ENCODE data around the gene SLFN5.
"Not testable (repeated sequence)": the region's sequence is repeated elsewhere in the genome, so short reads cannot be mapped to it uniquely, and the experiment has no call there.

The SLFN5 gene

GRCh38 chr17:35229638-35230037, 13.2 kb upstream of the SLFN5 start:
- H3K4me3 Mint-ChIP-seq: no peak overlapping the region
- H3K27me3 Mint-ChIP-seq: peaks cover 34 to 49% of the 10 kb centered on the region in 2 donors
- H3K4me1 Mint-ChIP-seq: no peaks in the 10 kb centered on the region
- H3K9me3 Mint-ChIP-seq: peaks cover 0 to 8% of the 10 kb centered on the region in 2 donors
- no peaks in the 10 kb centered on the region for H3K36me3 Mint-ChIP-seq
- no peak overlapping the region for H3K27ac Mint-ChIP-seq
- no peak for ATAC-seq (replicated peaks)
- no peak for DNase-seq

- ATAC-seq (replicated peaks); H3K4me1 Mint-ChIP-seq: not testable (repeated sequence)
- peaks cover 37 to 43% of the 10 kb centered on the region in 2 donors for H3K27me3 Mint-ChIP-seq
Measured at GRCh38 chr17:35234315-35234714, 8.6 kb upstream of the SLFN5 start.

GRCh38 chr17:35235289-35235688, 7.6 kb upstream of the SLFN5 start:
- Mint-ChIP-seq H3K4me3 (no peak overlapping the region), H3K36me3 (no peaks in the 10 kb centered on the region), H3K27me3 (peaks cover 30 to 34% of the 10 kb centered on the region in 2 donors), H3K9me3 (peaks cover 0 to 7% of the 10 kb centered on the region in 2 donors), H3K4me1 (peaks cover 4 to 12% of the 10 kb centered on the region in 2 donors), H3K27ac (no peak overlapping the region)
- no peak for DNase-seq
- ATAC-seq (replicated peaks): no peak

More at GRCh38 chr17:35234315-35234714, 8.6 kb upstream of the SLFN5 start:
- DNase-seq, H3K27ac Mint-ChIP-seq, H3K9me3 Mint-ChIP-seq, H3K36me3 Mint-ChIP-seq, H3K4me3 Mint-ChIP-seq: not testable (repeated sequence)

DNA sequence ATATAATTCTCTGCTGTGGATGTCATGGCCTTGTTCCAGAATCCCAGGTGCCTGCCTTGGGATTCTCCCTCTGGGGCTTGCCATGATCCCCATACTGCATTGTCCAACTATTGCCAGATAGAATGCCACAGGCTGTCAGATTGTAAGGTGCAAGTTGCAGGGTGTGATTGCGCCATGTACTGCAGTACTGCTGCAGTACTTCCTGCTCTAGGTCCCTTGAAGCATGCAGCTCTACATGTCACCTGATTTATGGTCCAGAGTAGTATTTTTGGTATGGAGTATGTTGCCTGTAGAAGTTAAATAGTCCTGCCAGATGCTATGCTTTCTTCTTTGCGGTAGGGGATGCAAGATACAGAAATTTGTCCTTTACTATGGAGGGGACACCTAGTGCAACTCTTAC, 7.0 kb upstream of the SLFN5 start:
- Mint-ChIP-seq H3K27ac (no peak overlapping the region), H3K9me3 (peaks cover 0 to 4% of the 10 kb centered on the region in 2 donors), H3K4me1 (peaks cover 4 to 17% of the 10 kb centered on the region in 2 donors), H3K4me3 (no peak overlapping the region), H3K36me3 (no peaks in the 10 kb centered on the region), H3K27me3 (peaks cover 24 to 28% of the 10 kb centered on the region in 2 donors)
- no peak for DNase-seq
- ATAC-seq (replicated peaks): no peak

DNA sequence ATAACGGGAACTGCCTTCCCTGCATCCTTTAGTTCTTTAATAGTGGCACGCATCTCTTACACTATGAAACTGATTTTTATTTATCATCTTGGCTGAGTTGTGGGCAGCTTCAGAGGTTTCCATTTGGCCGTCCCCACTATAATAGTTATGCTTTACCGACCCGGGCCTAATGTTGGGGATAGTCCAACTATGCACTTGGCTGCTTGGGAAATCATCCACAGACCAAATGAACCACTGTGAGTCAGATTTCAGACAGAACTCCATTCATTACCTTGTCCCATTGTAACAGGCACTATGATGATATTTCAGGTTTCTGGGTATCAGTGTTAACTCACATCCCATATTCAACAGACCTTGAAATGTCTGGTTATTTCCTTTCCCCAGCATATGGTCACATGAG, 6.1 kb upstream of the SLFN5 start:
- peaks cover 19% of the 10 kb centered on the region in 2 donors for H3K27me3 Mint-ChIP-seq
- no peak overlapping the region for H3K4me3 Mint-ChIP-seq
- H3K27ac Mint-ChIP-seq: no peak overlapping the region
- peaks cover 0 to 3% of the 10 kb centered on the region in 2 donors for H3K9me3 Mint-ChIP-seq
- H3K4me1 Mint-ChIP-seq: peaks cover 7 to 21% of the 10 kb centered on the region in 2 donors
- no peaks in the 10 kb centered on the region for H3K36me3 Mint-ChIP-seq
- ATAC-seq (replicated peaks) (no peak), DNase-seq (no peak)

- H3K36me3 Mint-ChIP-seq: no peaks in the 10 kb centered on the region
- peaks cover 0 to 3% of the 10 kb centered on the region in 2 donors for H3K9me3 Mint-ChIP-seq
- H3K27ac Mint-ChIP-seq: no peak overlapping the region
- no peak for DNase-seq
- no peak overlapping the region for H3K4me3 Mint-ChIP-seq
- H3K27me3 Mint-ChIP-seq: peaks cover 17 to 18% of the 10 kb centered on the region in 2 donors
- ATAC-seq (replicated peaks): no peak
- H3K4me1 Mint-ChIP-seq: peaks cover 10 to 29% of the 10 kb centered on the region in 2 donors
Measured at GRCh38 chr17:35238821-35239220, 4.1 kb upstream of the SLFN5 start.

DNA sequence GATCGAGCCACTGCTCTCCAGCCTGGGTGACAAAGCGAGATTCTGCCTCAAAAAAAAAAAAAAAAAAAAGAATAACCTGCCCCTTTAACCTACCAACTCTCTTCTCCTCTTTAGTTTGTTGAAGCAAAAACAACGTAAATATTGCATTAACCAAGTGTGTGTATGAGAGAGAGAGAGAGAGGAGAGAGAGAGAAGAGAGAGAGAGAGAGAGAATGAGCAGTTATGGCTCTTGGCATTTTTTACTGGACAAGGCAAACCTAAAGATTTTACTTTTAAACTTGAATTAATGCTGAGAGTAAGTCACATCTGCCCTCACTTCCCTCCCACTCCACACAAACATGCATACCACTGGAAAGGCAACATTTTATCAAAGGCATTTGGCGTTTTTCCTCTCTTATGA, 3.0 kb upstream of the SLFN5 start:
- H3K4me1 Mint-ChIP-seq: peaks cover 20 to 39% of the 10 kb centered on the region in 2 donors
- H3K27me3 Mint-ChIP-seq: peaks cover 11 to 12% of the 10 kb centered on the region in 2 donors
- H3K27ac Mint-ChIP-seq: no peak overlapping the region
- H3K9me3 Mint-ChIP-seq: no peaks in the 10 kb centered on the region
- H3K4me3 Mint-ChIP-seq: no peak overlapping the region
- DNase-seq: no peak
- ATAC-seq (replicated peaks): no peak
- no peaks in the 10 kb centered on the region for H3K36me3 Mint-ChIP-seq

DNA sequence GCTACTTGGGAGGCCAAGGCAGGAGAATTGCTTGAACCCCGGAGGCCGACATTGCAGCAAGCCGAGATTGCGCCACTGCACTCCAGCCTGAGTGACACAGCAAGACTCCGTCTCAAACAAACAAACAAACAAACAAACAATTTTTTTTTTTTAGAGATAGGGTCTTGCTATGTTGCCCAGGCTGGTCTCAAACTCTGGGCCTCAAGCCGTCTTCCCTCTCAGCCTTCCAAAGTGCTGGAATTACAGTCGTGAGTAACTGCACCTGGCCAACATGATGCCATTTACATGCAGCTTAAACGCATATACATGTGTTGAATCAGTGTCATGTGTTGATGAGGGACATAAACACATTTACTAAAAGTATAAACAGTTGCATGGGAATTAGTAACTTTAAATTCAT, 2.0 kb upstream of the SLFN5 start:
- Mint-ChIP-seq H3K4me1 (peaks cover 25 to 45% of the 10 kb centered on the region in 2 donors), H3K27me3 (peaks cover under 1 to 6% of the 10 kb centered on the region in 2 donors), H3K27ac (no peak overlapping the region), H3K9me3 (no peaks in the 10 kb centered on the region), H3K4me3 (peak overlapping the region in 1 of 2 donors; percentile 36), H3K36me3 (no peaks in the 10 kb centered on the region)
- ATAC-seq (replicated peaks): no peak
- DNase-seq: no peak

DNA sequence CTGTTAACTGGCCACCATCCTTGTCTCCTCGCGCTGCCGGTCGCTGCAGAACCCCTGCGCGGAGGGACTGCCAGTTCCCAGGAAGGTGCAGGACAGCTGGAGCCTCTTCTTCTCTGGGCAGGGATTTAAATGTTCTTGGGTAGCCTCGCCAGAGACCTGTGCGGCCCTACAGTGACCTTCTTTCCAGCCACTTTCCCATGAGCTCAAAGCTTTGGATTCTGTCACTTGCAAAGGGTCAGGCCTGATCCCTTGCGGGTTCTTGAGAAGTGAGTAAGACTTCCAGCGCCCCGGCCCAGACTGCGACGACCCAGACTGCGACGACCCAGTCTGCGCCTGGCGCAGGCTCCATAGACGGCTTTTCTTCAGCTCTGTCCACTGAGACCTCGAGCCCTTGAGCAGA, 1.4 kb upstream of the SLFN5 start:
- H3K4me3 Mint-ChIP-seq: peak overlapping the region; percentile 95 to 100
- H3K27ac Mint-ChIP-seq: no peak overlapping the region
- H3K9me3 Mint-ChIP-seq: no peaks in the 10 kb centered on the region
- no peaks in the 10 kb centered on the region for H3K36me3 Mint-ChIP-seq
- peaks cover 0 to 4% of the 10 kb centered on the region in 2 donors for H3K27me3 Mint-ChIP-seq
- no peak for ATAC-seq (replicated peaks)
- no peak for DNase-seq
- peaks cover 25 to 45% of the 10 kb centered on the region in 2 donors for H3K4me1 Mint-ChIP-seq

GRCh38 chr17:35242158-35242804, 591 bp upstream of the SLFN5 start:
- Mint-ChIP-seq H3K9me3 (no peaks in the 10 kb centered on the region), H3K27ac (peak overlapping the region; percentile 73), H3K4me3 (peak overlapping the region; percentile 95 to 100), H3K36me3 (peaks cover 0 to 4% of the 10 kb centered on the region in 2 donors), H3K27me3 (peaks cover 0 to 3% of the 10 kb centered on the region in 2 donors), H3K4me1 (peaks cover 23 to 48% of the 10 kb centered on the region in 2 donors)
- DNase-seq (peak; percentile 54), ATAC-seq (replicated peaks) (peak; percentile 55 to 68)

DNA sequence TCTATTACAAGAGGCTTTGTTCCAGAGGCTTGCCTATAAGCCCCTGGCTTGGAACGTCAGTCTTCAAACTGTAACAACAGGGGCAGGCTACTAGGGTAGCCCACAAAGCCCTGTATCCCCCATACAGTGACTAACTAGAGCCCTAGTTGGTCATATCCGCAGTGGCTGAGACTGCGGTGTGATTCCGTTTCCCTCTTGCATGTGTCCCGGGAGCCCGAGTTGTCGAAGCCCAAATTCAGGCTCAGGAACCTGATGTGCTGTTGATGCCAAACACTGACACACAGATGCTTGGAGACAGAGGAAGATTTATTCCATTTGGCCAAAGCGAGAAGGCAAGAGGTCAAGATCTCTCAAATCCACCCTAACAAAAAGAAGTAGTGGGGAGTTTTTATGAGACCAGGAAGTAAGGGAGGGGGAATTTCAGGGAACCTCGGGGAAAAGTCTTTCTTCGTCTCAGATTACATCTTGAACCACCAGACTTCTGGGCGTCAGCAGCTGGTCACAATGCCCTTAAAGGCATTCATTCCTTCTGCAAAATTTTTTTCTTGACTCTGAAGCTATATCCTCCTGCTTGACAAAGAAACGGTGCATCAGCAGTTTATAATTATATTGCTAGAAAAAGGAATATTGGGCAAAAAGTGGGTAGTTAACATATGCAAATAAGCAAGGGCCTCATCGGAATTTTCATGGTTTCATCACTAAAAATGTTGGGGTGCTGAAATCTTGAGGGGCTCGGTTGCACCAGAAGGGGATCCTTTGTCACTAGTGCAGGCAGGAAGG, 879 bp downstream of the SLFN5 start:
- Mint-ChIP-seq H3K27me3 (peaks cover 0 to 10% of the 10 kb centered on the region in 2 donors), H3K27ac (peak overlapping the region; percentile 73), H3K36me3 (peaks cover 7 to 14% of the 10 kb centered on the region in 2 donors), H3K4me1 (peaks cover 22 to 47% of the 10 kb centered on the region in 2 donors), H3K9me3 (no peaks in the 10 kb centered on the region), H3K4me3 (peak overlapping the region; percentile 95 to 100)
- ATAC-seq (replicated peaks): peak; percentile 38 to 55
- peak; percentile 11 for DNase-seq

DNA sequence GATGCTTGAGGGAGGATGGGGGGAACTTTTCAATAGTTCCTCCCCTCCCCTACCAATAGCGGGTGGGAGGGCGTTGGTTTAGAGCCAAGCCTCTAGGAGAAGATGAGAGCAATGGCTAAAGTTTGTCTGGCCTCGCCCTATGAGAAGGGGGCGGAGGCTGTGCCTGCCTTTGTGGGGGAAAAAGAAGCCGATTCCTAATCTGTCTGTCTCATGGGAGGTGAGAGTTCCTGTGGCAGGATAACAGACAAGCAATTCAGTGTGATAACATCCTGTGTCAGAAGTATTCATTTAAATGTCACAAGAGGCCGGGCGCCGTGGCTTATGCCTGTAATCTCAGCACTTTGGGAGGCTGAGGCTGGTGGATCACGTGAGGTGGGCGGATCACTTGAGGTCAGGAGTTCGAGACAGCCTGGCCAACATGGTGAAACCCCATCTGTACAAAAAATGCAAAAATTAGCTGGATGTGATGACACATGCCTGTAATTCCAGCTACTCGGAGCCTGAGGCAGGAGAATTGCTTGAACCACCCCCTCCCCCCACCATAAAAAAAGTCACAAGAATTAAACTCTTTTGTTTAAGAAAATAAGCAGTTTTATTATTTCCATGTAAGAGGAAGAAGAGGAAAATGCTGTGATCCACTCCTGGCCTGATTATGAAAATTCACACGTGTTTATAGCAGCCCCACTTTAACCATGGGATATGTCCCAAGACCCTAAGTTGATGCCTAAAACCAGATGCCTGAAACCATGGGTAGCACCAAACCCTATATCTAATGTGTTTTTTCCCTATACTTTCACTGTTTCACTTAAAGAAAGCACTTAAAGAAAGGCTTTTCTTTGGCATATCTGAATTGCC, 1.7 kb downstream of the SLFN5 start:
- peaks cover 22 to 47% of the 10 kb centered on the region in 2 donors for H3K4me1 Mint-ChIP-seq
- H3K9me3 Mint-ChIP-seq: no peaks in the 10 kb centered on the region
- H3K27me3 Mint-ChIP-seq: peaks cover 0 to 10% of the 10 kb centered on the region in 2 donors
- H3K27ac Mint-ChIP-seq: peak overlapping the region; percentile 82
- peaks cover 7 to 14% of the 10 kb centered on the region in 2 donors for H3K36me3 Mint-ChIP-seq
- DNase-seq (peak; percentile 74), ATAC-seq (replicated peaks) (peak; percentile 66 to 71)
- H3K4me3 Mint-ChIP-seq: peak overlapping the region; percentile 95 to 100

DNA sequence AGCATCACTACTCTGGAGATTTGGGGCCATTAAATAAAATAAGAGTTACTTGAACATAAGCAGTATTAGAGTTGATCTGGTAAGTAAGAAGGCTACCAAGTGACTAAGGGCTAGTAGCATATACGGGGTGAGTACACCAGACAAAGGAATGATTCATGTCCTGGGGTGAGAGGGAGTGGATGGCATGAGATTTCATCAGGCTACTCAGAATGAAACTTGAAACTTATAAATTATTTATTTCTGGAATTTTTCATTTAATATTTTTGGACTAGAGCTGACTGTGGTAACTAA, 2.3 kb downstream of the SLFN5 start:
- H3K27me3 Mint-ChIP-seq: peaks cover 0 to 10% of the 10 kb centered on the region in 2 donors
- peaks cover 22 to 44% of the 10 kb centered on the region in 2 donors for H3K4me1 Mint-ChIP-seq
- no peak for ATAC-seq (replicated peaks)
- H3K9me3 Mint-ChIP-seq: no peaks in the 10 kb centered on the region
- H3K4me3 Mint-ChIP-seq: no peak overlapping the region
- no peak for DNase-seq
- no peak overlapping the region for H3K27ac Mint-ChIP-seq
- peaks cover 7 to 14% of the 10 kb centered on the region in 2 donors for H3K36me3 Mint-ChIP-seq

GRCh38 chr17:35252651-35253050, 9.8 kb downstream of the SLFN5 start:
- Mint-ChIP-seq H3K4me3 (no peak overlapping the region), H3K36me3 (peaks cover 4 to 7% of the 10 kb centered on the region in 2 donors), H3K27me3 (peaks cover 0 to 3% of the 10 kb centered on the region in 2 donors), H3K4me1 (peaks cover 8 to 14% of the 10 kb centered on the region in 2 donors), H3K9me3 (no peaks in the 10 kb centered on the region), H3K27ac (no peak overlapping the region)
- ATAC-seq (replicated peaks): peak; percentile 68 to 78
- DNase-seq: no peak

Data from stimulated activated naive B cell treated with anti-CD40 and anti-IgM and Interleukin-4, amounts not matched to agents 10 μg/mL and 1 μg/mL and 100 μg/mL, for 72 hours (primary cell).